SK-N-SH (cell line): ENCODE data around the gene CRABP1. TPM values are rescaled to one million over a fixed set of nuclear protein-coding genes. Genes with fewer than 3 reads are reported as not detected.

ENCODE experiments used
- CTCF ChIA-PET: fragments of 300-600, 350-600 bp; formaldehyde crosslinking; extraction: SDS; loops from one replicate; lab custom pipeline; 2021; lab: Yijun Ruan, JAX
- POLR2A ChIA-PET: fragments of 350-600 bp; sonication (Branson Sonifier 250); formaldehyde crosslinking; extraction: SDS; loops from one replicate; lab custom pipeline; 2020; ENCODE audit warnings: antibody characterized with exemption, inconsistent platforms; lab: Yijun Ruan, JAX
- DNase-seq: peaks from one replicate; pipeline ENCODE4 v3.0.0; 2012
- H2AFZ ChIP-seq: fragments of 200-600 bp; sonication (generic); 2 replicates; pipeline ENCODE4 v1.8.1; 2016; ENCODE audit warnings: antibody characterized with exemption, mild to moderate bottlenecking, low read depth
- H3F3A ChIP-seq: fragments of 200-600 bp; sonication (generic); replicated peaks from 2 replicates; pipeline ENCODE3; 2016; ENCODE audit warnings: antibody characterized with exemption, mild to moderate bottlenecking; ENCODE audit not compliant: insufficient read depth
- H3K27ac ChIP-seq, 2 experiments: fragments of 200-500 bp in 1 of 2; fragments of 200-600 bp in 1 of 2; sonication (Bioruptor generic) in 1 of 2; sonication (generic), shearing (Covaris generic) in 1 of 2; 2 replicates each; pipeline versions ENCODE4 v1.5.1 to v1.6.1; 2014 to 2016; ENCODE audit warnings: low read depth in 2 of 2, inconsistent platforms in 1 of 2, low read length in 1 of 2, mild to moderate bottlenecking in 1 of 2, mixed read lengths in 1 of 2
- H3K27me3 ChIP-seq: fragments of 200-600 bp; sonication (generic), shearing (Covaris generic); 2 replicates; pipeline ENCODE4 v1.6.1; 2016; ENCODE audit warnings: mixed run types; ENCODE audit not compliant: insufficient read depth
- H3K36me3 ChIP-seq, 2 experiments: fragments of 200-500 bp in 1 of 2; fragments of 200-600 bp in 1 of 2; sonication (Bioruptor generic) in 1 of 2; sonication (generic) in 1 of 2; replicated peaks in 1 of 2; 2 replicates each; pipeline versions ENCODE3 to v1.5.1; 2014 to 2016; ENCODE audit warnings: low read length in 1 of 2, mild to moderate bottlenecking in 1 of 2; ENCODE audit not compliant: insufficient read depth in 2 of 2, control insufficient read depth in 1 of 2
- H3K4me1 ChIP-seq, 2 experiments: fragments of 200-500 bp in 1 of 2; fragments of 200-600 bp in 1 of 2; sonication (Bioruptor generic) in 1 of 2; sonication (generic), shearing (Covaris generic) in 1 of 2; 2 replicates each; pipeline versions ENCODE4 v1.5.1 to v1.6.1; 2014 to 2016; ENCODE audit warnings: low read depth in 1 of 2, low read length in 1 of 2, mixed run types in 1 of 2; ENCODE audit not compliant: insufficient read depth in 2 of 2, control insufficient read depth in 1 of 2
- H3K4me2 ChIP-seq: fragments of 200-600 bp; sonication (generic), shearing (Covaris generic); 2 replicates; pipeline ENCODE4 v1.6.1; 2017; ENCODE audit warnings: mixed run types
- H3K4me3 ChIP-seq, 2 experiments: fragments of 200-500 bp in 1 of 2; fragments of 200-600 bp in 1 of 2; sonication (Bioruptor generic) in 1 of 2; sonication (generic), shearing (Covaris generic) in 1 of 2; 2 replicates each; pipeline versions ENCODE4 v1.5.1 to v1.8.1; 2014 to 2016; ENCODE audit warnings: low read depth in 2 of 2, inconsistent platforms in 1 of 2, low read length in 1 of 2, mild to moderate bottlenecking in 1 of 2, mixed read lengths in 1 of 2, moderate library complexity in 1 of 2
- H3K79me2 ChIP-seq: fragments of 200-600 bp; sonication (generic); 2 replicates; pipeline ENCODE4 v1.8.1; 2017; ENCODE audit warnings: mild to moderate bottlenecking; ENCODE audit not compliant: insufficient read depth
- H3K9ac ChIP-seq: fragments of 200-600 bp; sonication (generic); 2 replicates; pipeline ENCODE4 v1.6.1; 2017; ENCODE audit warnings: mixed run types
- H3K9me2 ChIP-seq: fragments of 200-600 bp; sonication (generic); 2 replicates; pipeline ENCODE4 v1.6.1; 2017; ENCODE audit warnings: mixed run types
- H3K9me3 ChIP-seq: fragments of 200-600 bp; sonication (generic); 2 replicates; pipeline ENCODE4 v1.6.1; 2017; ENCODE audit warnings: mixed run types, mild to moderate bottlenecking, moderate library complexity
- H4K20me1 ChIP-seq: fragments of 200-600 bp; sonication (generic); 2 replicates; pipeline ENCODE4 v1.6.1; 2017; ENCODE audit warnings: mild to moderate bottlenecking, mixed run types; ENCODE audit not compliant: insufficient read depth
- ELF1 ChIP-seq: IDR thresholded peaks from 2 replicates; pipeline ENCODE4 v1.4.0; 2012
- EP300 ChIP-seq, 2 experiments: IDR thresholded peaks; 2 replicates each; pipeline versions ENCODE4 v1.4.0 to v1.6.1; 2012; ENCODE audit warnings: borderline replicate concordance in 1 of 2, low read depth in 1 of 2, low read length in 1 of 2
- EZH2phosphoT487 ChIP-seq: fragments of 200-600 bp; sonication (generic); IDR thresholded peaks from 2 replicates; pipeline ENCODE4 v1.6.1; 2017; ENCODE audit warnings: low read depth, mixed run types, mild to moderate bottlenecking, antibody characterized with exemption, moderate library complexity, borderline replicate concordance
- FOXM1 ChIP-seq: IDR thresholded peaks from 2 replicates; pipeline ENCODE4 v1.4.0; 2012; ENCODE audit warnings: low read depth, mild to moderate bottlenecking
- GATA2 ChIP-seq: sonication (generic); formaldehyde crosslinking; IDR thresholded peaks from 2 replicates; pipeline ENCODE4 v1.5.0; 2020; ENCODE audit warnings: mild to moderate bottlenecking, missing genetic modification reagents
- JUND ChIP-seq: IDR thresholded peaks from 2 replicates; pipeline ENCODE4 v1.4.0; 2012
- MXI1 ChIP-seq: IDR thresholded peaks from 2 replicates; pipeline ENCODE4 v1.6.1; 2012; ENCODE audit warnings: mild to moderate bottlenecking, low read depth, low read length, improper control_type of control experiment
- NRF1 ChIP-seq: IDR thresholded peaks from 2 replicates; pipeline ENCODE4 v1.6.1; 2012; ENCODE audit warnings: low read depth, mild to moderate bottlenecking, low read length
- POLR2AphosphoS5 ChIP-seq: IDR thresholded peaks from 2 replicates; pipeline ENCODE4 v1.6.1; 2012; ENCODE audit warnings: low read depth, low read length
- RAD21 ChIP-seq: IDR thresholded peaks from 2 replicates; pipeline ENCODE4 v1.6.1; 2012; ENCODE audit warnings: mild to moderate bottlenecking, low read length
- RCOR1 ChIP-seq: fragments of 150-350 bp; IDR thresholded peaks from 2 replicates; pipeline ENCODE4 v1.6.1; 2017; ENCODE audit warnings: antibody characterized with exemption, low read length
- RFX5 ChIP-seq: IDR thresholded peaks from 2 replicates; pipeline ENCODE4 v1.6.1; 2012; ENCODE audit warnings: mild to moderate bottlenecking, improper control_type of control experiment, low read length
- SIN3A ChIP-seq: IDR thresholded peaks from 2 replicates; pipeline ENCODE4 v1.6.1; 2012; ENCODE audit warnings: low read depth, mild to moderate bottlenecking, low read length, moderate library complexity, borderline replicate concordance
- SMC3 ChIP-seq: IDR thresholded peaks from 2 replicates; pipeline ENCODE4 v1.6.1; 2012; ENCODE audit warnings: low read depth, low read length, improper control_type of control experiment
- TEAD4 ChIP-seq: IDR thresholded peaks from 2 replicates; pipeline ENCODE4 v1.4.0; 2012; ENCODE audit warnings: mild to moderate bottlenecking, borderline replicate concordance; ENCODE audit not compliant: insufficient read depth
- whole genome bisulfite sequencing: methylation state at CpG from one replicate; pipeline ENCODE4 v1.1.6; 2017; ENCODE audit warnings: low lambda C conversion rate; 5-methylcytosine and 5-hydroxymethylcytosine counted together
- polyA plus RNA-seq, 3 experiments: library from polyadenylated mRNA; depleted of rRNA; stranded (reverse); fragments of >200 nt; gene quantifications; 2 replicates each; pipeline ENCODE4 v1.2.3, GENCODE V29; 2012
- TF ChIP-seq, protein P1 (sequence below): fragments of 150-350 bp; IDR thresholded peaks from 2 replicates; pipeline ENCODE4 v1.6.1; 2016; ENCODE audit warnings: mild to moderate bottlenecking, low read depth, low read length
- TF ChIP-seq, protein P2 (sequence below): IDR thresholded peaks from 2 replicates; pipeline ENCODE4; 2012

Gene CRABP1
- polyA plus RNA-seq, 1 of the 3 experiments (the other 2 are of a cell fraction): 1.0 TPM

DNA sequence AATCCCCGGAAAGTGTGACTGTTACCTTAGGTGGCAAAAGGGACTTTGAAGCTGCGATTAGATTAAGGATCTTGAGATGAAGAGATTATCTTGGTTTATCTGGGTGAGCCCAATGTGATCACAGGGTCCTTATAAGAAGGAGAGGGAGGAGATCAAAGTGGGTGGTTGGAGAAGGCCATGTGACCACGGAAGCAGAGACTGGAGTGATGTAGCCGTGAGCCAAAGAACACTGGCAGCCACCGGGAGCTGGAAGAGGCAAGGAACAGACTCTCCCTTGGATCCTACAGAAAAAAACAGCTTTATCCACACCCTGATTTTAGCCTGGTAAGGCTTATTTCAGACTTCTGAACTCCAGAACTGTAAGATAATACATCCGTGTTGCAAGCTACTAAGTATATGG, 29.9 kb downstream of the CRABP1 start:
- WGBS: 84% methylated on average over 6 of the region's 6 CpGs
- DNase-seq: no peak
- Histone ChIP-seq H3K27me3 (no peaks in the 10 kb centered on the region), H3K9me3 (no peaks in the 10 kb centered on the region), H3K4me2 (no peak overlapping the region), H3K4me3 (no peak overlapping the region), H3F3A (no peaks in the 10 kb centered on the region), H3K79me2 (no peaks in the 10 kb centered on the region), H3K4me1 (peaks cover 0 to 10% of the 10 kb centered on the region in 2 experiments; a peak in 2 of 4 replicates), H3K27ac (no peak overlapping the region), H4K20me1 (no peaks in the 10 kb centered on the region), H3K9me2 (no peaks in the 10 kb centered on the region)
- POLR2A ChIA-PET: no interaction called here
- TF ChIP-seq, protein P1, sequence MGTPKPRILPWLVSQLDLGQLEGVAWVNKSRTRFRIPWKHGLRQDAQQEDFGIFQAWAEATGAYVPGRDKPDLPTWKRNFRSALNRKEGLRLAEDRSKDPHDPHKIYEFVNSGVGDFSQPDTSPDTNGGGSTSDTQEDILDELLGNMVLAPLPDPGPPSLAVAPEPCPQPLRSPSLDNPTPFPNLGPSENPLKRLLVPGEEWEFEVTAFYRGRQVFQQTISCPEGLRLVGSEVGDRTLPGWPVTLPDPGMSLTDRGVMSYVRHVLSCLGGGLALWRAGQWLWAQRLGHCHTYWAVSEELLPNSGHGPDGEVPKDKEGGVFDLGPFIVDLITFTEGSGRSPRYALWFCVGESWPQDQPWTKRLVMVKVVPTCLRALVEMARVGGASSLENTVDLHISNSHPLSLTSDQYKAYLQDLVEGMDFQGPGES: no peak
- no peak for TF ChIP-seq FOXM1
- TF ChIP-seq, all 33 proteins: peak for 0
- CTCF ChIA-PET: interaction anchor here (0.7 to 2.1 kb wide), 4 partner anchors 17 to 53 kb away, joined by 3 to 4 read pairs (median 3); partner anchors contain the start of gene CRABP1
- H3K36me3 ChIP-seq: no peaks in the 10 kb centered on the region
- H3K9ac ChIP-seq: no peak overlapping the region
- no peak overlapping the region for H2AFZ ChIP-seq

DNA sequence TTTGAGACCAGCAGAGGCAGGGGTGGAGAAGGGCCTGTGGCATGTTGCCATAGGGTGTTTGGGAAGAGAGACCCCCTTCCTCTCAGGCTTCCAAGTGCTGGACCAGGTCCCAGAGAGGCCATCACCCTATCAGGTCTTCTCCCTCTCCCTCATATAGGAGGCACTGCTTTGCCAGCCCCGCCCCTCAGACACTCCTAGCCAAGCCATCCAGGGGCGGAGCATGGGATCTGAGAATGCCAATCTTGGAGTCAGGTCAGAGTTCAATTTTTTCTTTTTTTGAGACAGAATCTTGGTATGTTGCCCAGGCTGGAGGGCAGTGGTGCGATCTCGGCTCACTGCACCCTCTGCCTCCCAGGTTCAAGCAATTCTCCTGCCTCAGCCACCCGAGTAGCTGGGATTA, 32.7 kb downstream of the CRABP1 start:
- Histone ChIP-seq H3K9me3 (no peaks in the 10 kb centered on the region), H3K4me2 (no peak overlapping the region), H3K9ac (no peak overlapping the region), H4K20me1 (no peaks in the 10 kb centered on the region), H3K27ac (no peak overlapping the region), H3K9me2 (no peaks in the 10 kb centered on the region), H3K4me3 (no peak overlapping the region), H3K79me2 (no peaks in the 10 kb centered on the region), H3K36me3 (no peaks in the 10 kb centered on the region), H2AFZ (no peak overlapping the region), H3F3A (no peaks in the 10 kb centered on the region), H3K27me3 (no peaks in the 10 kb centered on the region), H3K4me1 (peaks cover 0 to 10% of the 10 kb centered on the region in 2 experiments; a peak in 1 of 4 replicates)
- ChIA-PET CTCF (interaction anchor here (0.6 to 1.4 kb wide), 2 partner anchors 9 to 50 kb away, joined by 3 read pairs; no protein-coding TSS in a partner anchor), POLR2A (no interaction called here)
- TF ChIP-seq, protein P2, sequence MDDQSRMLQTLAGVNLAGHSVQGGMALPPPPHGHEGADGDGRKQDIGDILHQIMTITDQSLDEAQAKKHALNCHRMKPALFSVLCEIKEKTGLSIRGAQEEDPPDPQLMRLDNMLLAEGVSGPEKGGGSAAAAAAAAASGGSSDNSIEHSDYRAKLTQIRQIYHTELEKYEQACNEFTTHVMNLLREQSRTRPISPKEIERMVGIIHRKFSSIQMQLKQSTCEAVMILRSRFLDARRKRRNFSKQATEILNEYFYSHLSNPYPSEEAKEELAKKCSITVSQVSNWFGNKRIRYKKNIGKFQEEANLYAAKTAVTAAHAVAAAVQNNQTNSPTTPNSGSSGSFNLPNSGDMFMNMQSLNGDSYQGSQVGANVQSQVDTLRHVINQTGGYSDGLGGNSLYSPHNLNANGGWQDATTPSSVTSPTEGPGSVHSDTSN: no peak
- TF ChIP-seq POLR2AphosphoS5 (no peak), RAD21 (no peak), EP300 (IDR thresholded peaks at IDR 0.05; ENCODE audit: borderline replicate concordance in 1 of 2, low read depth in 1 of 2, low read length in 1 of 2) (no peak), JUND (no peak), ELF1 (no peak), SMC3 (no peak), TEAD4 (no peak), SIN3A (no peak), EZH2phosphoT487 (no peak), RCOR1 (no peak), GATA2 (no peak), RFX5 (no peak), MXI1 (no peak), NRF1 (no peak)
- TF ChIP-seq, protein P1: no peak
- no peak for DNase-seq
- WGBS: 83% methylated on average over 5 of the region's 5 CpGs
